HG03520 (cell line): ENCODE results near the gene ADPRM.
"Not testable (repeated sequence)": the region's sequence is repeated elsewhere in the genome, so short reads cannot be mapped to it uniquely, and the experiment has no call there.

Source experiments
- ATAC-seq: cut with Tn5 transposase; IDR thresholded peaks from one replicate; pipeline ENCODE4 v1.9.1; 2021; ENCODE audit warnings: mild to moderate bottlenecking, moderate library complexity; ENCODE audit not compliant: unreplicated experiment

Gene ADPRM

DNA sequence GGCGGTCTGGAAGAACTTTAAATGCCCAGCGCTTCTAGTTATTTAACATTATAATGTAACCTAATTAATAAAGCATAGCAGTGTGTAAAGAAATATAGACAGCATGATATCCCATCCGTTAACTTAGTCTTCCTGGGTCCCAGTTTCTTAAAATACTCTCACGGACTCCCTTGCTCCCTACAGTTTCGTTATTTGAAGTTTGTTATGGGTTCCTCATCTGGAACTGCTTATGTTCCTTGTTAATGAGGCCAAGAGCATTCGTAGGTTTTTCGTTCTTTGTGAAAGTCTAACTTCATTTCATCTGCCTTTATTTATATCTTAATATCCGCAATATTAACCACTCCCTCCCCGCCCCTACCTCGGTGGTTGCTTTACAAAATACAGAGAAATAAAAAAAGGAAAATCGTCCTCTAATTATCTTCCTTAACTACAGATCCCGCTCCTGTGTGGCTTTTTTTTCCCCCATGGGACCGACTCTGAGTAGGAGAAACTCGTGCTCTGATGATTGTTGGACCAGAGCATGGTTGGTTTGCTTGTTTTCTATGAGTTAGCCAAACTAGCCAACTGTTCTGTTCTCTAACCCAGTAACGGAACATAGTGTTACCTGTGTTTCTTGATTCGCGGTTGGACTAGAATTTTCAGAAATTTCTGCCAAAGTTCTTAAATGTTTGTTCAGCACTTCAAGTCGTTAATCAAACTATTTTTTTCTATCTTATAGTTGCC lies 863 bp downstream of the ADPRM start:
- no peak for ATAC-seq

- ATAC-seq: no peak
Measured at GRCh38 chr17:10699856-10700255, 2.5 kb downstream of the ADPRM start.

DNA sequence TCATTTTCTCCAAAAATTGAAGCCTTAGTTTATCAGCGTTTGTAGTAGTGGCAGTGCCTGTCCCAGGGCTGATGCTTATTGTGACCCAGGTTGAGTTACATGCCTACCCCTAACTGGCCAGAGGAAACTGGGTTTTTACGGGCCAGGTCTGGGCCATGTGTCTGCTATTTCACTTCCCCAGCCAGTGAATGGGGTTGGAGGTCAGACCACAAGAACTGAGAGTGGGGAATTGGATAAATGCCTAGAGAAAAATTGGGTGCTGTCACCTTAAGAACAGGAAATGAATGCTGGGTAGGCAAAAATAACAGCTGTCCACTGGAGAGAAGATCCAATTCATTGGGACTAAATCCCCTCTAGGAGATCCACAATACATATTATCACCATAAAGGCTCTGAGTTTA lies 5.2 kb downstream of the ADPRM start:
- no peak for ATAC-seq

DNA sequence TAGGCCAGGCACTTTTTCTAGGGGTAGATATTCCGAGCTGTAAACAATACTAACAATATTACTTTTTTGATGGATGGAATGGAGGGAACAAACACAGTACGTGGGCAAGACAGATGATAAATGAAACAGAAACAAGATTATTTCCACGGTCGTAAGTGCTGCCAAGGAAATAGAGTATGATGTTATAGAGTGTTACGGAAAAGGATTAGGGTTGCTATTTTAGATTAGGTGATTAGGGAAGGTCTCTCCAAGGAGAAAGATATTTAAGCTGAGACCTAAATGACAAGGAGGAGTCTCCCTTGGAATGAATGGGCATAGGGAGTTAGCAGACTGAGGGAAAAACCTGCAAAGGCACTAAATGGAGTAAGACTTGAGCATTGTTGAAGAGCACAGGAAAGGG lies 8.3 kb downstream of the ADPRM start:
- no peak for ATAC-seq

DNA sequence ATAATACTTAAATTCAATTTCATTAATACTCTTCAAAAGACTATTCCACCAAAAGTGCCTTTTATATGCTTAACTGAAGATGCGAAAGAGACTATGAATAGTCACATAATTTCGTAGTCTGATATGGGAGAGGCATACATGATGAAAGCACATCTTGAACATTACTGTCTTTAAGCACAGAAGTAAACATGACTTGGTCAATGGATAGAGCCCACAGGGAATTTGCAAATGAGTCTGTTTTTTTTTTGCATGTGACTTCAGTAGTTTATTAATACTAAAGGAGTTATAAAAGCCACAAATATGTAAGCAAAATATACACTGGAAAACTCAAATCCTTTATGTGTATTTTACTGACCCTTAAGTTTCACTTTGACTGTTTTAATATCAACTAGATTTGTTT lies 15.9 kb downstream of the ADPRM start:
- ATAC-seq: no peak

DNA sequence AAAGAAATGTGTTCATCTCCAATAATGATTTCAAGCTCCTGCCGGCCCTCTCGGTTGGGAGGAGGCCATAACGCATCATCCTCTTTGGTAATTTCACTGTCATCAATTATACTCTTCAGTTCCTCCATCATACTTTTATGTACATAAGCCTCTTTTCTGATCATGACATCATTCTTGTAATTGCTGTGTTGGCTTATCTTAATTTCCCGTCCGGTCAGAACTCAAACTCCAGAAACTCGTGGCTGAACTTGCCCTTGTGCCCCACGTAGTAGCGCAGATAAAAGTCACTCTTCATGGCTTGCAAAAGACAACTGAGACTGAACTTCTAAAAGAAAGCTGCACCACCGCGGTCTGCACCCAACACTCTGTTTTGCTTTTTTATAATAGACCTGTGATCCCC lies 18.8 kb downstream of the ADPRM start:
- ATAC-seq: no peak

DNA sequence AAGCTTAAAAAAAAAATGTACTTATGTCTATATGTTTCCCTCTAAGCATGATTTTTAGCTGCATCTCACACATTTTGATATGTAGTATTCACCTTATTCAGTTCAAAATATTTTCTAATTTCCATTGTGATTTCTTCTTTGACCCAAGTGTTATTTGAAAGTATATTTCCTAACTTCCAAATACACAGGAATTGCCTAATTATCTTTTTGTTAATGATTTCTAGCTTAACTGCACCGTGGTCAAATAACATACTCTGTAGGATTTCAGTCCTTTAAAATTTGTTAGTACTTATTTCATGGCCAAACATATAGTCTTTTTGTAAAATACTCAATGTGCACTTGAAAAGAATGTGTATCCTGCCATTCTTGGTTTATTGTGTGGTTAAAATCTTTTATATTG lies 21.2 kb downstream of the ADPRM start:
- ATAC-seq: no peak

- no peak for ATAC-seq
Measured at GRCh38 chr17:10724546-10725195, 27.3 kb downstream of the ADPRM start.

GRCh38 chr17:10725262-10725661 lies 27.9 kb downstream of the ADPRM start:
- no peak for ATAC-seq

DNA sequence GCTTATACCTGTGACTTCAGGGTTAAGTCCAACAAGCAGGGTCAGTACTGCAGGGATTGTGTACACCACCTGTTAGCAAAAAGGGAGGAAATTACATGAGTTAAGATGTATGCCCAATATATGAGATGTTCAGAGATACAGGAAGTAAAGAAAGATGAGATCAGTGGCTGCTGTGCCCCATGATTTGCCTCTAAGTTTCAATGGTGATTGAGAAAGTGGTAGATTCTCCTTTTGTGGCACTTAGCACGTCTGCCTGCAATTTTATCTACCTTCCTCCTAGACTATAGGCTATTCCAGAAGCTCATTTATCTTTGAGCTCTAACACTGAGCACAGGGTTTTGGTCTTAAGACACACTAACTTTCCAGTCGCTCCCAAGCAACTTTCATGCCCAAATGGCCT lies 28.8 kb downstream of the ADPRM start:
- no peak for ATAC-seq

GRCh38 chr17:10727192-10727591 lies 29.8 kb downstream of the ADPRM start:
- no peak for ATAC-seq

- ATAC-seq: no peak
Measured at GRCh38 chr17:10728331-10728892, 31.0 kb downstream of the ADPRM start.

GRCh38 chr17:10729334-10730193 lies 32.2 kb downstream of the ADPRM start, which contains the start of gene TMEM220:
Gene TMEM220, minus strand, starts transcription at chr17:10730023. Its CDS starts 172 bp downstream, at chr17:10729851.
- peak; percentile 46 for ATAC-seq

DNA sequence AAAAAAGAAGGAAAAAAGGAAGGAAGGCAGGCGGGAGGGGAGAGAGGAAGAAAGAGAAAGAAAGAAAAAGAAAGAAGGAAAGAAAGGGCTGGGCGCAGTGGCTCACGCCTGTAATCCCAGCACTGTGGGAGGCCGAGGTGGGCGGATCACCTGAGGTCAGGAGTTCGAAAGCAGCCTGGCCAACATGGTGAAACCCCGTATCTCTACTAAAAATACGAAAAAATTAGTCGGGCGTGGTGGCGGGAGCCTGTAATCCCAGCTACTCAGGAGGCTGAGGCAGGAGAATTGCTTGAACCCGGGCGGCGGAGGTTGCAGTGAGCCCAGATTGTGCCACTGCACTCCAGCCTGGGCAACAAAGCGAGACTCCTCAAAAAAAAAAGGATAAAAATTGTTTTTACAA lies 32.9 kb downstream of the ADPRM start:
- ATAC-seq: not testable (repeated sequence)

GRCh38 chr17:10731408-10731879 lies 34.0 kb downstream of the ADPRM start:
- no peak for ATAC-seq

DNA sequence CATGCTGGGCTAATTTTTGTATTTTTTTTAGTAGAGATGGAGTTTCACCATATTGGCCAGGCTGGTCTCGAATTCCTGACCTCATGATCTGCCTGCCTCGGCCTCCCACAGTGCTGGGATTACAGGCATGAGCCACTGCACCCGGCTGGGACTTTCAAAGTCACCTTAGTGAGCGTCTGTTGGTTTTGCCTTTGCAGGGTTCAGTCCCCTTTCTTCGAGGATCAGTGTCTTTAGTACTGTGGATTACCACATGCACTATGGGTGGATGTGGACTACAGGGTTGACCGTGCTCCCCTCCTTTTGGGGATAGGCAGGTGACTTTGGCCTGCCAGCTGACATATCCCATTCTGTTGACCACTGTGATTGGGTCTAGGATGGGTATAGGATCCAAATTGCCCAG lies 34.7 kb downstream of the ADPRM start:
- ATAC-seq: not testable (repeated sequence)

- no peak for ATAC-seq
Measured at GRCh38 chr17:10733666-10734065, 36.3 kb downstream of the ADPRM start.

GRCh38 chr17:10735251-10735650 lies 37.9 kb downstream of the ADPRM start:
- ATAC-seq: no peak

DNA sequence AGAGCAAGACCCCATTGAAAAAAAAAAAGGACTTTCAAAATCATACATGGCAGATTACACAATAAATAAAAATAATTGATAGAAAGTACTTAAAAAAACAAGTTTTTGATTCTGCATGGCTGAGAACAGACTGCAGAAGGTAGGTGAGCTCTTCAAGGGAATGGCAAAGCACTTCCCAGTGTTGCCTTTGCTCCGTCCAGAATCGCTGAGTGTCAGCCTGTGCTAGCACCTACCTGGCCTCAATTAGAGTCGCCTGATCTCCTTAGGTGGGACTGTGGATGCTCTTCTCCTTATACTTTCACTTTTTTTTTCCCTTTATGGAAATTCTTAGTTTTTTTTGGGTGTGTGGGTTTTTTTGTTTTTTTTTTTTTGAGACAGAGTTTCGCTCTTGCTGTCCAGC lies 38.4 kb downstream of the ADPRM start:
- no peak for ATAC-seq

DNA sequence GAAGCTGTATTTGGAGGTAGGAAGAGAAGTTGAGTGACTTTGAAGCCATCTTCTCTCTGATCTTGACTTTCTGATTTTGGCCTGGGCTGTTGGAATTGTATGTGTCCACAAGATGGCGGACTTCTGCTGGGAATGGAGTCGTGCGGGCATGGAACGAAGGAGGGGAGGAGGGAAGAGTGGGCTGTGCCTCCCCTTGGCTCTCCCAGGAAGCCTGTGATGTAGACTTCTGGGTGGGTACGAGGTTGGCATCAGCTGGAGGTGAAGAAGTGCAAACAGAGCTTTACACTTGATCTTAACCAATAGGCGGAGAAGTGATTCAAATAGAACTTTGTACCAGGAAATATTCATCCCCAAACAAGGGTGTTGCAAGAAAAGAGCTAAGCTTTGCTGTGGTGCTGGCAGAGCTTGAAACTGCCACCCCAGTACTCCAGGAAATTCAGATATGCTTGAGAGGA lies 39.8 kb downstream of the ADPRM start:
- no peak for ATAC-seq

DNA sequence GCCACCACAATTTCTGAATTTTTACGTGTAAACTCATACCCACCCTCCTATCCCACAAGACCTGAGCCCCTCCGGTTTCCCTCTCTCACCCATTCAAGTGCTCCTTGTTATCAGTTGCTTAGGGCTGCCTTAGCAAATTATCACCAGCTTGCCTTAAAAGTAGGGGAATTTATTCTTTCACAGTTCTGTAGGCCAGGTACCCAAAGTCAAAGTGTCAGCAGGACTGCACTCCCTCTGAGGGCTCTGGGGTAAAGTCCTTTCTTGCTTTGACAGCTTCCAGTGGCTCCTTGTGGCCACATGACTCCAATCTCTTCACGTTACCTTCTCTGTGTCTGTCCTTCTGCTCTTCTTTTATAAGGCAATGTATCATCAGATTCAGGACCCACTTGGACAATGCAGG lies 40.3 kb downstream of the ADPRM start:
- no peak for ATAC-seq
